Fibroblast of pulmonary artery (primary cell): ENCODE data around the gene RFPL3.
"Not testable (repeated sequence)": the region's sequence is repeated elsewhere in the genome, so short reads cannot be mapped to it uniquely, and the experiment has no call there.

Experiments used
- DNase-seq: peaks from one replicate; pipeline ENCODE4 v3.0.0-alpha.2; 2010; ENCODE audit warnings: low read depth
- H3K4me3 ChIP-seq: replicated peaks from 2 replicates; pipeline ENCODE4 v1.5.1; 2011; ENCODE audit warnings: low read depth, mild to moderate bottlenecking, control low read depth, low read length, moderate library complexity
- CTCF ChIP-seq: IDR thresholded peaks from 2 replicates; pipeline ENCODE4 v1.5.1; 2011; ENCODE audit warnings: mild to moderate bottlenecking, control low read depth, low read length, inconsistent platforms; ENCODE audit errors: missing control alignments

The RFPL3 gene

DNA sequence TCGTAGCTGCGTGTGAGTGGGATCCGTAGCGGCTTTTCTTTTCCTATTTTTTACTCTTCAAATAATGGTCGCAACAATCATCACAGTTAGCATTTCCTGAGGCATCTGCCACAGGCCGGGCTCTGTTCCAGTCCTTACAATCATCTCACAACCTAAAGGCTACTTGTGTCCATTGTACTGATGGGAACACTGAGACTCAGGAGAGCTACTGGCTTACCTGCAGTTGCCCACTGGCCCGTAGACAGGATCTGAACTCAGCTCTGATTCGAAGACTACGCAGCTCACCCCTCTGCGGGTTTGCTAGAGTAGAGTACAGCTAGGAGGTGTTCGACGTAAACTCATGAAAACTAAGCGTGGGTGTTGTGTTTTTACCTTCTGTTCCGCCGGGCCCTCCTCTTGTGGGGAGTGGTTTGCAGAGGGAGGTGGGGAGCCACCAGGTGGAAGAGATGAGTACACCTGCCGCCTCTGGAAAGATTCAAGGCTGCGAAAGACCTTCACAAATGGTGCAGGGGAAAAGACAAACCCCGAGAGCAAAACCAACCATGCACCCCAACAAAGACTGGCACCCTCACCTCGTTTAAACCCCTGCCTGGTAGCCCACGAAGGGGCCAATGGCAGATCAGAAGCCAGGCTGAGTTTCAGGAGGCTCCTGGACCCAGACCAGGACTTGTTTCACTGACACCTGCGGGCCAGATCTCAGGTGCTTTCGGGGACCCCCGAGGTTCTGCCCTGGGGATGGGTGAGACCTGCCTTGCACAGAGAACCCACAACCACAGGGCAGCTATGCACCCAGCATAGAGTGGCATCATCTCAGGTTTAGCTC lies 18.3 kb upstream of the RFPL3 start:
- no peak for TF ChIP-seq CTCF
- H3K4me3 ChIP-seq = no peak overlapping the region
- DNase-seq = no peak

DNA sequence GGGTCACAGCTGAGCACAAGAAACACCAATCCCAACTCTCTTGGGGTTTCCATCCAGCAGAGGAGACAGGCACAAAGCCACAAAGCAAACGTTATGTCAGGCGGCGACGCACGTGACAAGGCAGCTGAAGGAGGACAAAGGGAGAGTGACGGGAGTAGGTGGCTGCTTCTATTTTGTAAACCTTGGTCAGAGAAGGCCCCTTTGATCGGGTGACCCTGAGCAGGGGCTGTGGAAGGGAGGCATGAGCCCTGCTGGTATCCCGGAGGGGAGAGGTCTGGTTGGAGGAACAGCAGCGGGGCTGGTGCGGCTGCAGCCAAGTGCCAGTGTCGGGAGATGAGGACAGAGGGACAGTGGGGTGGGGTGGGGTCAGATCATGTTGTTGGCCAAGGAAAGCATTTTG lies 17.3 kb upstream of the RFPL3 start:
- TF ChIP-seq CTCF = no peak
- no peak overlapping the region for H3K4me3 ChIP-seq
- no peak for DNase-seq

GRCh38 chr22:32341122-32341740 lies 16.4 kb upstream of the RFPL3 start:
- H3K4me3 ChIP-seq = no peak overlapping the region
- no peak for TF ChIP-seq CTCF
- no peak for DNase-seq

DNA sequence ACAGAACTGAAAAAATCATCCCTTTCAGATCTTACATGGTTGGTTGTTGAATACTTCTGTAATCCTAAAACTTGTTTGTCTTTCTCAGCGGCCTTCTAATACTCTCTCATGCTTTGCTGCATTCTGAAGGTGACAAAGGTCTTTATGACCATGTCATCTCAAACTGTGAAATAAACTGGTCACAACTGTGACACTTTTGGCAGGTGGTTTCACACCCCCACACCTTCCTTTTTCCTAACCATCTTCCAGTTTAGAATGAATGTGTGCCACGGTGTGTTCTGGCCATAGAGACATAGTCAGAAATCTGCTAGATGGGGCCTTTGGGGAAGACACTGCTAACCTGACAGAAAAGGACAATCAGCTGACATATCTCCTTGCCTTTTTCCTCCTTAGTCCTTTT lies 14.7 kb upstream of the RFPL3 start:
- TF ChIP-seq CTCF = no peak
- H3K4me3 ChIP-seq = no peak overlapping the region
- no peak for DNase-seq

DNA sequence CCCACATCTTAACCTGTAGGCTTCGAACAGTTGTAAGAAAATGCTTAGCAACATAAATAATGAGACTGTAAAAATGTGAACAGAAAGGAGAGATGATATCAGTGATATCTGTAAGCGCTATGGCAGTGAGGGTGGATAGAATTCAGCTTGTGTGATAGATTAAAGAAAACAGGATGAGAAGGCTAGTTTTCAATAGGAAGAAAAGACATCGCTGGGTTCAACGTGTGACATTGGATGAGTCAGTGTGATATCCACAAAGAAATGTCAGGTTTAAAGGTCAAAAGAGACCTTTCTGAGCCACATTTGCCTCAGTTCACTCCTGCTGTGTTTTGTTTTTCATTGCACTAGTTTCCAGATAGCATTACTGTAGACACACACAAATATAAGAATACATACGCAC lies 13.7 kb upstream of the RFPL3 start:
- no peak for TF ChIP-seq CTCF
- no peak for DNase-seq
- no peak overlapping the region for H3K4me3 ChIP-seq

DNA sequence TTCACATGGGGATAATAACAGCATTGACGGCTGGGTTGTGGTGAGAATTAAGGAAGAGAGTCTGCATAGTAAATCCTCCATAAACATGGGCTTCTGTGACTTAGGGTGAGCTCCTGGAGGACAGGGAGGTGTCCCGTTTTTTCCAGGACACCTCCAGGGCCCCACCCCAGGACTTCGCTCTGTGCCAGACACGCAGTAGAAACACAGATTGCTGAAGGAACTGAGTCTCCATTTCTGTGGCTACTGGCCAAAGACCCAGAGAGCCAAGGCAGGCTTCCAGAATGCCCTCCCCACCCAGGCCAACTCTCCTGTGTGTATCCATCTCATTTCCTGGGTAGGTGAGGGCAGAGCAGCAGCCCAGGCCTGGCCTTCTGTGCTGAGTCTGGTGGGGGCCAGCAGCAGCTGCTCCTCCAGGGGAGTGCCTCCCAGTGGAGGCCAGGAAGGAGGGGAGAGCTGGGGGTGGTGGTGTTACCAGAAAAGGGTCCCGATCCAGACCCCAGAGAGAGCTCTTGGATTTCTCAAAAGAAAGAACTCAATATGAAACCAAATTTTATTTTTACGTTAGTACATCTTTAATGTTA lies 9.5 kb upstream of the RFPL3 start:
- no peak overlapping the region for H3K4me3 ChIP-seq
- DNase-seq = no peak
- TF ChIP-seq CTCF = no peak

- H3K4me3 ChIP-seq, DNase-seq: not testable (repeated sequence)
Observed at GRCh38 chr22:32351875-32352274, 5.8 kb upstream of the RFPL3 start.
